Measurements from ENCODE around the gene NGEF.

DNA sequence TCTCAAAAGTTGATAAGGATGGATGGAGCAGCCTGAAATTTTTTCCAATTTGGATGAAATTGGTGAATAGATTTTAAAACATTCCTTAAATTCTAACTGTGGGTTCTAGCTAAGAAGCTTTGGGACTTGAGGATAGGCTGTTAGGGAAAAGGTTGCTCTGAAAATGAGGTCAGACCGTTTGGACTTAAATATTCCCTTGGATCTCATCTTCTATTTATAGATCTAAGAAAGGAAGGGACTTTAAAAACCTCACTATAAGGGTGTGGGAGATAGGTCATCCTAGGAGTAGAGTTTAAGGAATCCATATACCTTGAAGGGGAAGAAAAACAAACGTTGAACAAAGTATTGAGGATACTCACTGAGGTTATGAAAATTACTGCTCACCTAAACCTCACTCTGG lies 160.4 kb downstream of the NGEF start:
- TF ChIP-seq CTCF (conservative IDR thresholded peaks at IDR 0.05 in 1 of 2, IDR thresholded peaks at IDR 0.05 in 1 of 2; ENCODE audit: low read depth in 1 of 2, low read length in 2 of 2) (no peak), EZH2 (IDR thresholded peaks at IDR 0.05; ENCODE audit: low read length, missing control alignments) (no peak)

Data from fibroblast of lung (primary cell).